AG09309 (cell line): ENCODE results near the gene SEC63.

ENCODE experiments used
- DNase-seq: peaks from one replicate; pipeline ENCODE4 v3.0.0-alpha.2; 2010; ENCODE audit warnings: low read depth
- H3K4me3 ChIP-seq: 2 replicates; pipeline ENCODE4 v1.5.1; 2011; ENCODE audit warnings: mild to moderate bottlenecking, low read depth, low read length, moderate library complexity; ENCODE audit not compliant: control insufficient read depth
- TF ChIP-seq, protein P1 (sequence below): IDR thresholded peaks from 2 replicates; pipeline ENCODE4 v1.5.1; 2011; ENCODE audit warnings: mild to moderate bottlenecking, low read depth, low read length, inconsistent platforms; ENCODE audit not compliant: insufficient read depth, control insufficient read depth; ENCODE audit errors: missing control alignments

Gene SEC63

DNA sequence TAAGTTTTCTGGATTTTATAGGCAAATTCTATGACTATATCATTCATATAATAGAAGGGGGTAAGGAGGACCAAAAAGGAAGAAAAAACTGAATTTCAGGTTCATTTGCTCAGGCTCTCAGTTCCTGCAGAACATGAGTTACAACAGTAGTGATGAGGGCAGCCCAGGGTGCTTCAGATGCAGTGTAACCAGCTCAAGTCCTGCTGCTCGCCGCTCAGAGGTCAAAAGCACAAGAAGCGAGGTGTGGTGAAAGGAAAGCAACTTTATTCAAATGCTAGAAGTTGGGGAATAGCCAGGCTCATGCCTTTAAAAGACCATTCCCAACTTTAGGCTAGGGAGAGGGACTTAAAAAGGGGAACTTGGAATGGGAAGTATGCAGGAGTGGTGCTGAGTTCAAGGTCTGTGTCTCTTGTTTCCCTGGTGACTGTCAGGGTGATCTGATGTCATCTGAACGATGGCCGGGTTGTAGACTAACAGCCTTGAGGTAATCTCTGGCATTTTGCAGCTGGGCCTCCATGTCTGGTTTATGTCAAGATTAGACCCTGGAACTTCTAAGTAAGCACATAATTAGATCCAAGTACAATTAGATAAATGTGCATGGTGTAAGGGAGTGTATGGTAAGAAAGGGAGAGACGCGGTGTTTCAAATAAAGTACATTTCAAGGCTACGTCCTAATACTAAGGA lies 14.5 kb upstream of the SEC63 start:
- DNase-seq: no peak
- TF ChIP-seq, protein P1, sequence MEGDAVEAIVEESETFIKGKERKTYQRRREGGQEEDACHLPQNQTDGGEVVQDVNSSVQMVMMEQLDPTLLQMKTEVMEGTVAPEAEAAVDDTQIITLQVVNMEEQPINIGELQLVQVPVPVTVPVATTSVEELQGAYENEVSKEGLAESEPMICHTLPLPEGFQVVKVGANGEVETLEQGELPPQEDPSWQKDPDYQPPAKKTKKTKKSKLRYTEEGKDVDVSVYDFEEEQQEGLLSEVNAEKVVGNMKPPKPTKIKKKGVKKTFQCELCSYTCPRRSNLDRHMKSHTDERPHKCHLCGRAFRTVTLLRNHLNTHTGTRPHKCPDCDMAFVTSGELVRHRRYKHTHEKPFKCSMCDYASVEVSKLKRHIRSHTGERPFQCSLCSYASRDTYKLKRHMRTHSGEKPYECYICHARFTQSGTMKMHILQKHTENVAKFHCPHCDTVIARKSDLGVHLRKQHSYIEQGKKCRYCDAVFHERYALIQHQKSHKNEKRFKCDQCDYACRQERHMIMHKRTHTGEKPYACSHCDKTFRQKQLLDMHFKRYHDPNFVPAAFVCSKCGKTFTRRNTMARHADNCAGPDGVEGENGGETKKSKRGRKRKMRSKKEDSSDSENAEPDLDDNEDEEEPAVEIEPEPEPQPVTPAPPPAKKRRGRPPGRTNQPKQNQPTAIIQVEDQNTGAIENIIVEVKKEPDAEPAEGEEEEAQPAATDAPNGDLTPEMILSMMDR: no peak
- no peak overlapping the region for H3K4me3 ChIP-seq

DNA sequence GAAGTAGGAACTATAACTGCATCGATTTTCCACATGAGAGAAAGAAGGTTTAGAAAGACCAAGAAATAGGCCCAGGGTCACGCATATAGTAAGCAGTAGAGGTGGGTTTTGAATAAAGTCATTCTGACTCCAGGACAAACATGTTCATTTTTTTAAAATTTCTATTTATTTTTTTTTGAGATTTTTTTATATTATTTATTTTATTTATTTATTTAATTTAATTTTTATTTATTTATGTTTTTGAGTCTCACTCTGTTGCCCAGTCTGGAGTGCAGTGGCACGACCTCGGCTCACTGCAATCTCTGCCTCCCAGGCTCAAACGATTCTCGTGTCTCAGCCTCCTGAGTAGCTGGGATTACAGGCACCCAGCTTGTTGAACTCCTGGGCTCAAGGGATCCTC lies 13.2 kb upstream of the SEC63 start:
- no peak overlapping the region for H3K4me3 ChIP-seq
- TF ChIP-seq, protein P1: no peak
- no peak for DNase-seq

DNA sequence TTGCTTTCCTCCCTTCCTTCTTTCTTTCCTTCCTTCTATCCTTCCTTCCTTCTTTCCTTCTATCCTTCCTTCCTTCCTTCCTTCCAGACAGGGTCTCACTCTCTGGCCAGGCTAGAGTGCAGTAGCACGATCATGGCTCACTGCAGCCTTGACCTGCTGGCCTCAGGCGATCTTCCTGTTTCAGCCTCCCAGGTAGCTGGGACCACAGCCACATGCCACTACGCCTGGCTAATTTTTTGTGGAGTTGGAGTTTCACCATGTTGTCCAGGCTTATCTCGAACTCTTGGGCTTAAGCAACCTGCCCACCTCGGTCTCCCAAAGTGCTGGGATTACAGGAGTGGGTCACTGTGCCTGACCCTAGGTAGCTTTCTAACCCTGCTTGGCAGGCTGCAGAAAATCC lies 12.2 kb upstream of the SEC63 start:
- TF ChIP-seq, protein P1: no peak
- no peak overlapping the region for H3K4me3 ChIP-seq
- no peak for DNase-seq

DNA sequence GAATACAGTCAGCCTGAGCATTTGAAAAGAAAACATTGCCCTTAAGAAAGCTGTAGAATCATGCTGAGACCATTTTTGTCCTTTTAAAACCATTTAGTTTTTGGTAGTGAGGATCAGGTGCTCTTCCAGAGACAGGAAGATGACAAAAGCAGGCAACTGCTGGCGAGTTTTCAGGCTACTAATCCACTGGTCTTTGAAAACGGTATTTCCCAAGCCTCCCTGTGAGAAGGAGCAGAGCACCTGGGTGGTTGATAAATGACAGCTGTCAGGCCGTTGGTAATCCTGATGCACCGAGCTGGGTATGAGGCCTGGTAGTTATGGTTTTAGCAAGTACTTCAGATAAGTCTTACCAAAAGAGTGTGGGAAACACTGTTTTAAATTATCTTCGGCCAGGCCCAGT lies 10.1 kb upstream of the SEC63 start:
- TF ChIP-seq, protein P1: no peak
- no peak for DNase-seq
- H3K4me3 ChIP-seq: no peak overlapping the region

DNA sequence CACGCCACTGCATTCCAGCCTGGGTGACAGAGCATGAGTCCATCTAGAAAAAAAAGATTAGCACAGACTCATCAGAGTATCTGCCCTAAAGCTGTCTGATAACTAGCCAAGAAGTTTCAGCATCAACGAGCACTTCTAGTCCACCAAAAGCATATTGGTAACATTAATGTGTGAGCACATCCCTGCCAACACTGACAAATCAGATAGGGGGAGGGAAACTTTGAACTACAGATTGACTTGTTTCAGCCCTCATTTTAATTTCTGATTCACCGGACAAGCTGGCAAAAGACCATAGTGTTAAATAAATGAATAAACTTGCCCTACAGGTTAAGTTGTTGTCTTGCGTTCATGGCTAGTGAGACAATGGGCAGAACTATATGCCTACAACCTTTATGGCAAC lies 7.7 kb upstream of the SEC63 start:
- DNase-seq: peak; percentile 58
- TF ChIP-seq, protein P1: no peak
- H3K4me3 ChIP-seq: no peak overlapping the region

DNA sequence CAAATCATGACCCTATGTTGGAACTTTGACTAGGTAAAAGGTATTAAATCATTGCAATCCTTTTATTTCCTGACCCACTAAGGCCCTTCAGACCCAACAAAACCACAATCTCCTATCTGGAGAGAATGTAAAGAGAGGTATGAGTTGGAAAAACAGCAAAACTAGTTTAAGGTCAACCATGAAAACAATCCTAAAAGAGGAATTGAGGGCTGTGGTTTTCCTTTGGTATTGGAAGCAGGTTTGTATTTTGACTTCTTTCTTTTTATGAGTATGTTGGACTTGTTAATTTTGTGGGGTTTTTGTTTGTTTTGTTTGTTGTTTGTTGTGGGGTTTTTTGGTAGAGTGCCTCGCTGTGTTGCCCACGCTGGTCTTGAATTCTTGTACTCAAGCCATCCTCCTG lies 4.7 kb upstream of the SEC63 start:
- TF ChIP-seq, protein P1: no peak
- no peak for DNase-seq
- H3K4me3 ChIP-seq: no peak overlapping the region
